ENCODE results near the gene LSM12. TPM values are rescaled to one million over a fixed set of nuclear protein-coding genes. Genes with fewer than 3 reads are reported as not detected.

The LSM12 gene
- total RNA-seq, 1 donor from 2014 or later: 69.6 TPM

GRCh38 chr17:44006272-44006597 lies 60.2 kb downstream of the LSM12 start:
- DNase-seq (ENCODE audit: low spot score): no peak
- peaks cover 19% of the 10 kb centered on the region for H3K4me1 ChIP-seq
- H3K79me2 ChIP-seq (ENCODE audit: low read depth): no peaks in the 10 kb centered on the region
- Mint-ChIP-seq H3K36me3 (peaks cover 2% of the 10 kb centered on the region), H3K9me3 (no peaks in the 10 kb centered on the region), H3K4me1 (peaks cover 19% of the 10 kb centered on the region), H3K4me3 (peak overlapping the region; percentile 94), H3K27me3 (ENCODE audit: insufficient read depth, low read depth) (peaks cover 37% of the 10 kb centered on the region), H3K27ac (no peak overlapping the region)
- peaks cover 23% of the 10 kb centered on the region for H4K20me1 ChIP-seq (ENCODE audit: low read depth)
- no peak overlapping the region for H3K27ac ChIP-seq
- H3K27me3 ChIP-seq: peaks cover 50% of the 10 kb centered on the region
- no peaks in the 10 kb centered on the region for H3K36me3 ChIP-seq
- peaks cover 28% of the 10 kb centered on the region for H3F3A ChIP-seq (ENCODE audit: low read depth)
- H3K4me3 ChIP-seq: peak overlapping the region; percentile 71
- H3K4me2 ChIP-seq: peak overlapping the region; percentile 84
- TF ChIP-seq EZH2 (IDR thresholded peaks at IDR 0.05) (no peak), CTCF (IDR thresholded peaks at IDR 0.05) (no peak), EZH2phosphoT487 (IDR thresholded peaks at IDR 0.05) (no peak)
- H2AFZ ChIP-seq (replicated peaks): peak overlapping the region; percentile 60
- no peak overlapping the region for H3K9ac ChIP-seq
- H3K9me3 ChIP-seq (ENCODE audit: low read depth): no peaks in the 10 kb centered on the region

GRCh38 chr17:44005527-44006271 lies 60.8 kb downstream of the LSM12 start:
- TF ChIP-seq EZH2phosphoT487 (IDR thresholded peaks at IDR 0.05) (peak; percentile 54), EZH2 (IDR thresholded peaks at IDR 0.05) (peak; percentile 82), CTCF (IDR thresholded peaks at IDR 0.05) (peak; percentile 49)
- peaks cover 37% of the 10 kb centered on the region for H3K27me3 Mint-ChIP-seq (ENCODE audit: insufficient read depth, low read depth)
- no peaks in the 10 kb centered on the region for H3K9me3 Mint-ChIP-seq
- Histone ChIP-seq H3K4me3 (peak overlapping the region; percentile 71), H3K79me2 (ENCODE audit: low read depth) (no peaks in the 10 kb centered on the region), H3K4me1 (peaks cover 19% of the 10 kb centered on the region), H3K27me3 (peaks cover 50% of the 10 kb centered on the region), H3K36me3 (no peaks in the 10 kb centered on the region), H3K9ac (no peak overlapping the region), H4K20me1 (ENCODE audit: low read depth) (peaks cover 23% of the 10 kb centered on the region), H3K9me3 (ENCODE audit: low read depth) (no peaks in the 10 kb centered on the region), H2AFZ (replicated peaks) (peak overlapping the region; percentile 60), H3K27ac (no peak overlapping the region), H3K4me2 (peak overlapping the region; percentile 84), H3F3A (ENCODE audit: low read depth) (peaks cover 28% of the 10 kb centered on the region)
- no peak overlapping the region for H3K27ac Mint-ChIP-seq
- peaks cover 2% of the 10 kb centered on the region for H3K36me3 Mint-ChIP-seq
- DNase-seq (ENCODE audit: low spot score): peak; percentile 83
- H3K4me3 Mint-ChIP-seq: peak overlapping the region; percentile 94
- H3K4me1 Mint-ChIP-seq: peaks cover 19% of the 10 kb centered on the region

GRCh38 chr17:44004761-44005526 lies 61.5 kb downstream of the LSM12 start:
- H3K4me3 Mint-ChIP-seq: peak overlapping the region; percentile 74
- H3K27me3 ChIP-seq: peaks cover 50% of the 10 kb centered on the region
- TF ChIP-seq EZH2 (IDR thresholded peaks at IDR 0.05) (peak; percentile 96), EZH2phosphoT487 (IDR thresholded peaks at IDR 0.05) (peak; percentile 97), CTCF (IDR thresholded peaks at IDR 0.05) (no peak)

More at GRCh38 chr17:44004761-44005526, 61.5 kb downstream of the LSM12 start:
- peaks cover 37% of the 10 kb centered on the region for H3K27me3 Mint-ChIP-seq (ENCODE audit: insufficient read depth, low read depth)
- no peak overlapping the region for H3K27ac Mint-ChIP-seq
- Histone ChIP-seq H3K79me2 (ENCODE audit: low read depth) (no peaks in the 10 kb centered on the region), H3K36me3 (no peaks in the 10 kb centered on the region), H3K9ac (no peak overlapping the region), H4K20me1 (ENCODE audit: low read depth) (peaks cover 23% of the 10 kb centered on the region), H2AFZ (replicated peaks) (no peak overlapping the region), H3K27ac (no peak overlapping the region), H3K4me3 (peak overlapping the region; percentile 71), H3K4me2 (peak overlapping the region; percentile 84), H3K4me1 (peaks cover 19% of the 10 kb centered on the region), H3K9me3 (ENCODE audit: low read depth) (no peaks in the 10 kb centered on the region), H3F3A (ENCODE audit: low read depth) (peaks cover 28% of the 10 kb centered on the region)
- H3K4me1 Mint-ChIP-seq: peaks cover 19% of the 10 kb centered on the region
- DNase-seq (ENCODE audit: low spot score): peak; percentile 58
- no peaks in the 10 kb centered on the region for H3K9me3 Mint-ChIP-seq
- H3K36me3 Mint-ChIP-seq: peaks cover 2% of the 10 kb centered on the region

Data from neural progenitor cell (in vitro differentiated cells).